22Rv1 (cell line): ENCODE measurements around the gene RHOB.

Experiments
- CTCF ChIP-seq: fragments of 450-650 bp; IDR thresholded peaks from 2 replicates; pipeline ENCODE4 v1.5.1; 2017; ENCODE audit warnings: mild to moderate bottlenecking
- ZFX ChIP-seq: fragments of 450-650 bp; IDR thresholded peaks from 2 replicates; pipeline ENCODE4 v1.6.1; 2017; ENCODE audit warnings: antibody characterized with exemption, borderline replicate concordance

- TF ChIP-seq CTCF (no peak), ZFX (no peak)
Measured at GRCh38 chr2:20456116-20456571, 9.3 kb downstream of the RHOB start.
